Hepatocyte (in vitro differentiated cells): Measurements from ENCODE around the gene TBX15. TPM values are rescaled to one million over a fixed set of nuclear protein-coding genes. Genes with fewer than 3 reads are reported as not detected.

Experiments used
- DNase-seq: peaks from one replicate; pipeline ENCODE4 v3.0.0-alpha.2; 2016; ENCODE audit warnings: low spot score
- H2AFZ ChIP-seq: fragments of 200-600 bp; sonication (generic); 2 replicates; pipeline ENCODE4 v1.6.0; 2016; ENCODE audit warnings: antibody characterized with exemption, mild to moderate bottlenecking
- H3K27ac ChIP-seq: fragments of 200-600 bp; sonication (generic); 2 replicates; pipeline ENCODE4 v1.5.1; 2016; ENCODE audit warnings: mild to moderate bottlenecking
- H3K27me3 ChIP-seq: fragments of 200-600 bp; sonication (generic); 2 replicates; pipeline ENCODE4 v1.6.1; 2016
- H3K36me3 ChIP-seq: fragments of 200-600 bp; sonication (generic); replicated peaks from 2 replicates; pipeline ENCODE4 v1.5.1; 2016; ENCODE audit warnings: low read depth; ENCODE audit not compliant: insufficient read depth
- H3K4me1 ChIP-seq: fragments of 200-600 bp; sonication (generic); 2 replicates; pipeline ENCODE4 v1.5.1; 2016; ENCODE audit warnings: mild to moderate bottlenecking, moderate library complexity; ENCODE audit not compliant: insufficient read depth
- H3K4me2 ChIP-seq: fragments of 200-600 bp; sonication (generic); 2 replicates; pipeline ENCODE4 v1.6.0; 2016
- H3K4me3 ChIP-seq: fragments of 200-600 bp; sonication (generic); 2 replicates; pipeline ENCODE4 v1.5.1; 2016; ENCODE audit warnings: mild to moderate bottlenecking
- H3K79me2 ChIP-seq: fragments of 200-600 bp; sonication (generic); 2 replicates; pipeline ENCODE4 v1.6.0; 2017; ENCODE audit warnings: mild to moderate bottlenecking
- H3K9me2 ChIP-seq: fragments of 200-600 bp; sonication (generic); replicated peaks from 2 replicates; pipeline ENCODE4 v1.6.0; 2017; ENCODE audit warnings: mild to moderate bottlenecking; ENCODE audit not compliant: insufficient read depth
- H3K9me3 ChIP-seq: fragments of 200-600 bp; sonication (generic); 2 replicates; pipeline ENCODE4 v1.5.1; 2016; ENCODE audit warnings: low read depth, mild to moderate bottlenecking
- H4K20me1 ChIP-seq: fragments of 200-600 bp; sonication (generic); 2 replicates; pipeline ENCODE4 v1.6.0; 2016; ENCODE audit warnings: mild to moderate bottlenecking; ENCODE audit not compliant: insufficient read depth, poor library complexity, severe bottlenecking
- EZH2 ChIP-seq: fragments of 200-600 bp; sonication (generic); IDR thresholded peaks from 2 replicates; pipeline ENCODE4 v1.6.1; 2016; ENCODE audit warnings: antibody characterized with exemption, mild to moderate bottlenecking, borderline replicate concordance
- EZH2phosphoT487 ChIP-seq: fragments of 200-600 bp; sonication (generic); IDR thresholded peaks from one replicate; pipeline ENCODE4 v1.6.1; 2018; ENCODE audit warnings: antibody characterized with exemption, mild to moderate bottlenecking, low read depth, moderate library complexity; ENCODE audit not compliant: unreplicated experiment, severe bottlenecking
- WGBS: methylation state at CpG from one replicate; pipeline ENCODE4 v1.1.6; 2016; ENCODE audit warnings: low lambda C conversion rate; ENCODE audit errors: missing lambda C conversion rate; 5-methylcytosine and 5-hydroxymethylcytosine counted together
- polyA plus RNA-seq: library from polyadenylated mRNA; unstranded; fragments of >200 nt; fragmentation: Nextera tagmentation; extraction: Ambion mirVana; gene quantifications from 2 replicates; pipeline ENCODE4 v1.2.1, GENCODE V29; 2016
- total RNA-seq: library from RNA; depleted of rRNA; stranded (reverse); fragments of >200 nt; gene quantifications from 2 replicates; pipeline ENCODE4 v1.2.3, GENCODE V29; 2014
- TF ChIP-seq, protein P1 (sequence below): fragments of 200-600 bp; sonication (generic); IDR thresholded peaks from 2 replicates; pipeline ENCODE4 v1.5.1; 2016; ENCODE audit warnings: antibody characterized with exemption, mild to moderate bottlenecking; ENCODE audit not compliant: poor library complexity

Gene TBX15
- total and polyA plus RNA-seq, 2 experiments from 2014 or later, result 1.6 to 3.8 TPM

DNA sequence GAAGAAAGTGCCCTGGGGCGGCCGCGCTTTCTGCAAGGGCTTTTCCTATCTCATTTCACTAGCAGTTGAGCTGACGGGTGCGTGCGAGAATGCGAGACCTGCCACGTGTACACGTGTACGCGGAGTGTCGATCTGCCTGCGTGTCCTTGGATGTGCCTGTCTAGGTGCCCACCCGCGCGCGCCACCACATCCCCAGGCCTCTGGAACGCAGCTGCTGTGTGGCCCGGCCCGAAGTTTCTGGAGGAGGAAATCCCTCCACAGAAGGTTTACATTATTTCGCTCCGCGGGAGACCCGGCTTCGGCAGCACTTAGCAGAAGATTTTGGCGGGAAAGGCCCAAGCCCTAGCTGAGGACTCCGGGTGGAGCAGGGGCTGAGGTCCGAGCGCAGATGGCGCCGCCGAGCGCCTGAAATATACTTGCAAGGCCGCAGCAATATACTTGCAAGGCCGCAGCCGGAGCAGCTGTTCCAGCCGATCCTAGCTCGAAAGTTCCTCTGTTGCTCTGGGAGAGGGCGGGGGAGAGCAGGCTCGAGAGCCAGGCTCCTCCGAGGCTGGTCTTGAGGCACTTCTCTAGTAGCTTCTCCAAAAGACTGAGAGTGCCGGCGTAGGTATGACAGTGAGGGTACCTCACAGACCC is 3.9 kb downstream of the TBX15 start:
- Histone ChIP-seq H3K27ac (no peak overlapping the region), H3K27me3 (peaks cover 99% of the 10 kb centered on the region), H3K79me2 (peaks cover 13% of the 10 kb centered on the region), H3K4me3 (no peak overlapping the region), H2AFZ (peak overlapping the region; percentile 26), H4K20me1 (no peaks in the 10 kb centered on the region), H3K4me1 (peaks cover 12% of the 10 kb centered on the region), H3K36me3 (no peaks in the 10 kb centered on the region), H3K9me3 (no peaks in the 10 kb centered on the region), H3K4me2 (peak overlapping the region; percentile 68), H3K9me2 (no peaks in the 10 kb centered on the region)
- no peak for DNase-seq
- WGBS, result 58% methylated on average over 43 of the region's 43 CpGs
- peak; percentile 38 for TF ChIP-seq EZH2phosphoT487
- TF ChIP-seq, protein P1, sequence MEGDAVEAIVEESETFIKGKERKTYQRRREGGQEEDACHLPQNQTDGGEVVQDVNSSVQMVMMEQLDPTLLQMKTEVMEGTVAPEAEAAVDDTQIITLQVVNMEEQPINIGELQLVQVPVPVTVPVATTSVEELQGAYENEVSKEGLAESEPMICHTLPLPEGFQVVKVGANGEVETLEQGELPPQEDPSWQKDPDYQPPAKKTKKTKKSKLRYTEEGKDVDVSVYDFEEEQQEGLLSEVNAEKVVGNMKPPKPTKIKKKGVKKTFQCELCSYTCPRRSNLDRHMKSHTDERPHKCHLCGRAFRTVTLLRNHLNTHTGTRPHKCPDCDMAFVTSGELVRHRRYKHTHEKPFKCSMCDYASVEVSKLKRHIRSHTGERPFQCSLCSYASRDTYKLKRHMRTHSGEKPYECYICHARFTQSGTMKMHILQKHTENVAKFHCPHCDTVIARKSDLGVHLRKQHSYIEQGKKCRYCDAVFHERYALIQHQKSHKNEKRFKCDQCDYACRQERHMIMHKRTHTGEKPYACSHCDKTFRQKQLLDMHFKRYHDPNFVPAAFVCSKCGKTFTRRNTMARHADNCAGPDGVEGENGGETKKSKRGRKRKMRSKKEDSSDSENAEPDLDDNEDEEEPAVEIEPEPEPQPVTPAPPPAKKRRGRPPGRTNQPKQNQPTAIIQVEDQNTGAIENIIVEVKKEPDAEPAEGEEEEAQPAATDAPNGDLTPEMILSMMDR, result no peak
- TF ChIP-seq EZH2, result peak; percentile 34

DNA sequence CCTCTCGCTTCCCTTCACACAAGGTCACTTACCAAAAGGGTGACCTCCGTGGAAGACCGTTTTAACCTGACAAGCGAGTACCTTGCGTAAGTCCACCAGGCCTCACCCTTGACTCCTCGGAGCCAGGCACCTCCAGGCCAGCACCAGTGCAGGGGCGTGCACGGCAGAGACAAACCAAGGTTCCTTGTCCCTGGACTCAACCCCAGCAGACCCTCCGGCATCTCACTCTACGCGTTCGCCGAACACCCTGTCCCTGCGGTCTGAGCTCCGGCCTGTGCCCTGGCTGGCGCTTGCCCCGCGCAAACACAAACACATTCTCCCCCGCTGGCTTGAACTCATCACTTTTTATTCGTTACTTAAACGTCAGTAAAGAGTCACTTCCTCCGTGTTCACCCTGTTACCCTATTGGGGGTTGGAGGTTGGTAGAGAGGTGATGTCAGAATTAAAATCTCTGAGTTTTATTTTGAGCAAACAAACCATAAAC is 4.5 kb downstream of the TBX15 start:
- 57% methylated on average over 22 of the region's 22 CpGs for WGBS
- Histone ChIP-seq H3K9me3 (no peaks in the 10 kb centered on the region), H3K4me2 (peak overlapping the region; percentile 68), H3K36me3 (no peaks in the 10 kb centered on the region), H4K20me1 (no peaks in the 10 kb centered on the region), H3K9me2 (no peaks in the 10 kb centered on the region), H3K79me2 (peaks cover 13% of the 10 kb centered on the region), H3K27ac (no peak overlapping the region), H2AFZ (no peak overlapping the region), H3K27me3 (peaks cover 99% of the 10 kb centered on the region), H3K4me3 (no peak overlapping the region), H3K4me1 (peaks cover 12% of the 10 kb centered on the region)
- DNase-seq, result no peak
- no peak for TF ChIP-seq EZH2
- TF ChIP-seq EZH2phosphoT487, result no peak
- TF ChIP-seq, protein P1, result no peak

DNA sequence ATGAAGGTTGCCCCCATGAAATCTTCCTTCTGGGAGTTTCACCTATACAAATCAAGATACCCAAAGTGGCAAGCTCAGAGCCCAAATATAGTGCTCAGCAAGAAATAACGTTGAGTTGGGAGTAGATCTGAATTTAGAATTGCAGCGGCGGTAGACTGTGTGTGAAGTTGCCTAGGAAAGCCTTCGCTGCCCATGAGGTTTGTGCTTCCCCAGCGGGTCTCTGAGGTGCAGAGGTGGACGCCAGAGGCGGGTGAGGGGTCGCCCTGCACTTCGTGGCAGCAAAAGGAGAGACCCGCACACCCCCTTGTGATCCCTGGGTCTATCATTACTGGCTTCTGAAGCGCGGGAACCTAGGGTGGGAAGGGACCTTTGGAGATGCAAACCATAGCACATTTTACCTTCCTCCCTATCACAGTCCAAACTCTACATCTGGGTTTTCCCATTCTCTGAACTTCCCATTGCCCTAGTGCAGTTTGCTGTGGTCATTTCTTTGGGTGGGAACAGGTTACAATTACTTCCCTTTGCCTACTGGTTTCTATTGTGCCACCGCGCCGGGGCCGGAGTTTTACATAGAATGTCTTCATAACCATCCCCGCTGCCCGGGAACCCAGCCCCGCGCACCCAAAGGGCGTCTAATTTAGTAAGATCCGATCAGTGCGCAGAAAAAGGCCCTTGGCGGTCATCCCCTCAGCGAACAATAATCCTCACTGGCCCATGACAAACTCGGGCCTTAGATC is 5.2 kb downstream of the TBX15 start:
- Histone ChIP-seq H3K4me2 (no peak overlapping the region), H3K36me3 (no peaks in the 10 kb centered on the region), H3K9me3 (no peaks in the 10 kb centered on the region), H3K4me3 (no peak overlapping the region), H4K20me1 (no peaks in the 10 kb centered on the region), H3K27ac (no peak overlapping the region), H3K27me3 (peaks cover 98% of the 10 kb centered on the region), H3K4me1 (peaks cover 12% of the 10 kb centered on the region), H2AFZ (no peak overlapping the region), H3K9me2 (no peaks in the 10 kb centered on the region), H3K79me2 (peaks cover 13% of the 10 kb centered on the region)
- DNase-seq, result no peak
- 61% methylated on average over 26 of the region's 26 CpGs for WGBS
- TF ChIP-seq, protein P1, result no peak
- TF ChIP-seq EZH2phosphoT487 (no peak), EZH2 (no peak)
